Measurements from ENCODE around the gene CASZ1.

DNA sequence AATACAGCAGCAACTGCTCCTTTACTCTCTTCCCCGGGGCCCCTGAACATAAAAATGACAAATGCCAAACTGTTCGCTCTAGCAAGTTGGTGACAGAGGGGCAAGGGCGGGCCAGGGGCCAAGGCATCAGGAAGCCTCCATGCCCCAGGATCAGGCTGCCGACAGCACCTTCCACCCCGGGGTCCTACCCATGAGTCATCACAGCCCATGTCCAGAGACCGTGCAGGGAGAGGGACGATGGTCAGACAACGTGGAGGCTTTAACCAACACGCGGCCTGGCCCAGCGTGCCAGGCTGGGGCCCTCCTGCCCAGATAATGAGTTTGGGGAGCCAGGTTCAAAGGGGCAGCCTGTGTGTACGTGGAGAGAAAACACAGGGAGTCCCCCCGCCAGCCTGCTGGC is 90.5 kb downstream of the CASZ1 start:
- TF ChIP-seq, protein P1, sequence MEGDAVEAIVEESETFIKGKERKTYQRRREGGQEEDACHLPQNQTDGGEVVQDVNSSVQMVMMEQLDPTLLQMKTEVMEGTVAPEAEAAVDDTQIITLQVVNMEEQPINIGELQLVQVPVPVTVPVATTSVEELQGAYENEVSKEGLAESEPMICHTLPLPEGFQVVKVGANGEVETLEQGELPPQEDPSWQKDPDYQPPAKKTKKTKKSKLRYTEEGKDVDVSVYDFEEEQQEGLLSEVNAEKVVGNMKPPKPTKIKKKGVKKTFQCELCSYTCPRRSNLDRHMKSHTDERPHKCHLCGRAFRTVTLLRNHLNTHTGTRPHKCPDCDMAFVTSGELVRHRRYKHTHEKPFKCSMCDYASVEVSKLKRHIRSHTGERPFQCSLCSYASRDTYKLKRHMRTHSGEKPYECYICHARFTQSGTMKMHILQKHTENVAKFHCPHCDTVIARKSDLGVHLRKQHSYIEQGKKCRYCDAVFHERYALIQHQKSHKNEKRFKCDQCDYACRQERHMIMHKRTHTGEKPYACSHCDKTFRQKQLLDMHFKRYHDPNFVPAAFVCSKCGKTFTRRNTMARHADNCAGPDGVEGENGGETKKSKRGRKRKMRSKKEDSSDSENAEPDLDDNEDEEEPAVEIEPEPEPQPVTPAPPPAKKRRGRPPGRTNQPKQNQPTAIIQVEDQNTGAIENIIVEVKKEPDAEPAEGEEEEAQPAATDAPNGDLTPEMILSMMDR (IDR thresholded peaks at IDR 0.05), result no peak
- TF ChIP-seq NFE2L2 (conservative IDR thresholded peaks at IDR 0.05; ENCODE audit: low read length), result no peak
- TF ChIP-seq RCOR1 (IDR thresholded peaks at IDR 0.05; ENCODE audit: low read depth, low read length), result no peak
- TF ChIP-seq, protein P2, sequence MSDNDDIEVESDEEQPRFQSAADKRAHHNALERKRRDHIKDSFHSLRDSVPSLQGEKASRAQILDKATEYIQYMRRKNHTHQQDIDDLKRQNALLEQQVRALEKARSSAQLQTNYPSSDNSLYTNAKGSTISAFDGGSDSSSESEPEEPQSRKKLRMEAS (IDR thresholded peaks at IDR 0.05), result no peak
- no peak for TF ChIP-seq POLR2A (IDR thresholded peaks at IDR 0.05; ENCODE audit: low read length)
- TF ChIP-seq RFX5 (IDR thresholded peaks at IDR 0.05), result no peak
- TF ChIP-seq TP53 (CRISPR knock-in tag; IDR thresholded peaks at IDR 0.05), result no peak
- no peak for TF ChIP-seq KDM1A (IDR thresholded peaks at IDR 0.05; ENCODE audit: low read depth)
